PFSK-1 (cell line): ENCODE data around the gene KIAA0319L.

ENCODE experiments used
- TAF1 ChIP-seq: IDR thresholded peaks from 2 replicates; pipeline ENCODE4 v1.6.1; 2012; ENCODE audit warnings: low read length, control low read depth, borderline replicate concordance; ENCODE audit not compliant: insufficient read depth
- TF ChIP-seq, protein P1 (sequence below), 2 experiments: IDR thresholded peaks; 2 replicates each; pipeline versions ENCODE4 v1.6.1 to v1.8.0; 2011 to 2012; ENCODE audit warnings: low read depth in 2 of 2, low read length in 2 of 2, control low read depth in 1 of 2, inconsistent platforms in 1 of 2, mild to moderate bottlenecking in 1 of 2, moderate library complexity in 1 of 2; ENCODE audit not compliant: insufficient read depth in 1 of 2

- TF ChIP-seq, protein P1, sequence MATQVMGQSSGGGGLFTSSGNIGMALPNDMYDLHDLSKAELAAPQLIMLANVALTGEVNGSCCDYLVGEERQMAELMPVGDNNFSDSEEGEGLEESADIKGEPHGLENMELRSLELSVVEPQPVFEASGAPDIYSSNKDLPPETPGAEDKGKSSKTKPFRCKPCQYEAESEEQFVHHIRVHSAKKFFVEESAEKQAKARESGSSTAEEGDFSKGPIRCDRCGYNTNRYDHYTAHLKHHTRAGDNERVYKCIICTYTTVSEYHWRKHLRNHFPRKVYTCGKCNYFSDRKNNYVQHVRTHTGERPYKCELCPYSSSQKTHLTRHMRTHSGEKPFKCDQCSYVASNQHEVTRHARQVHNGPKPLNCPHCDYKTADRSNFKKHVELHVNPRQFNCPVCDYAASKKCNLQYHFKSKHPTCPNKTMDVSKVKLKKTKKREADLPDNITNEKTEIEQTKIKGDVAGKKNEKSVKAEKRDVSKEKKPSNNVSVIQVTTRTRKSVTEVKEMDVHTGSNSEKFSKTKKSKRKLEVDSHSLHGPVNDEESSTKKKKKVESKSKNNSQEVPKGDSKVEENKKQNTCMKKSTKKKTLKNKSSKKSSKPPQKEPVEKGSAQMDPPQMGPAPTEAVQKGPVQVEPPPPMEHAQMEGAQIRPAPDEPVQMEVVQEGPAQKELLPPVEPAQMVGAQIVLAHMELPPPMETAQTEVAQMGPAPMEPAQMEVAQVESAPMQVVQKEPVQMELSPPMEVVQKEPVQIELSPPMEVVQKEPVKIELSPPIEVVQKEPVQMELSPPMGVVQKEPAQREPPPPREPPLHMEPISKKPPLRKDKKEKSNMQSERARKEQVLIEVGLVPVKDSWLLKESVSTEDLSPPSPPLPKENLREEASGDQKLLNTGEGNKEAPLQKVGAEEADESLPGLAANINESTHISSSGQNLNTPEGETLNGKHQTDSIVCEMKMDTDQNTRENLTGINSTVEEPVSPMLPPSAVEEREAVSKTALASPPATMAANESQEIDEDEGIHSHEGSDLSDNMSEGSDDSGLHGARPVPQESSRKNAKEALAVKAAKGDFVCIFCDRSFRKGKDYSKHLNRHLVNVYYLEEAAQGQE (IDR thresholded peaks at IDR 0.05; ENCODE audit: insufficient read depth in 1 of 2, low read depth in 2 of 2, low read length in 2 of 2): no peak
- no peak for TF ChIP-seq TAF1
These were observed 4.9 kb upstream of the KIAA0319L start for GRCh38 chr1:35561972-35562680.
